H1 (cell line): ENCODE data around the gene NEU2. TPM values are rescaled to one million over a fixed set of nuclear protein-coding genes. Genes with fewer than 3 reads are reported as not detected.

Source experiments
- CTCF ChIA-PET: fragments of 300-600 bp; sonication (Branson Sonifier 250); formaldehyde crosslinking; loops from one replicate; lab custom pipeline; 2021; ENCODE audit not compliant: partially characterized antibody; lab: Charles Lee
- POLR2A ChIA-PET: fragments of 300-600 bp; sonication (Branson Sonifier 250); formaldehyde crosslinking; loops from one replicate; lab custom pipeline; 2021; ENCODE audit warnings: inconsistent platforms; ENCODE audit not compliant: partially characterized antibody; lab: Charles Lee
- DNase-seq, 2 experiments: peaks; one replicate each; pipeline versions ENCODE4 v3.0.0 to v3.0.0-alpha.2; 2010 to 2022; ENCODE audit warnings: low spot score in 2 of 2, low read depth in 1 of 2, mixed read lengths in 1 of 2
- FAIRE-seq: peaks from 2 replicates; lab custom pipeline; 2011; peaks lifted over from hg19 to GRCh38; lab: Jason Lieb, UNC
- H2AFZ ChIP-seq: 2 replicates; pipeline ENCODE4 v1.8.1; 2012; ENCODE audit warnings: low read length, inconsistent platforms
- H2AK5ac ChIP-seq: 2 replicates; pipeline ENCODE4 v1.6.1; 2013; ENCODE audit warnings: low read depth, low read length
- H2BK120ac ChIP-seq: replicated peaks from 2 replicates; pipeline ENCODE3; 2013; ENCODE audit warnings: low read depth, low read length, inconsistent platforms
- H2BK12ac ChIP-seq: 2 replicates; pipeline ENCODE4 v1.6.1; 2013; ENCODE audit warnings: low read depth, low read length
- H2BK15ac ChIP-seq: 2 replicates; pipeline ENCODE4 v1.6.1; 2013; ENCODE audit warnings: low read length
- H2BK20ac ChIP-seq: 2 replicates; pipeline ENCODE4 v1.6.1; 2013; ENCODE audit warnings: low read length
- H2BK5ac ChIP-seq: 2 replicates; pipeline ENCODE4 v1.6.1; 2013; ENCODE audit warnings: low read depth, low read length
- H3K14ac ChIP-seq: 2 replicates; pipeline ENCODE4 v1.6.1; 2013; ENCODE audit warnings: inconsistent platforms; ENCODE audit not compliant: insufficient read length
- H3K18ac ChIP-seq: 2 replicates; pipeline ENCODE4 v1.6.1; 2013; ENCODE audit warnings: low read length; ENCODE audit errors: extremely low read depth
- H3K23ac ChIP-seq: 2 replicates; pipeline ENCODE4 v1.6.1; 2013; ENCODE audit warnings: inconsistent platforms; ENCODE audit not compliant: insufficient read length
- H3K23me2 ChIP-seq: 2 replicates; pipeline ENCODE4 v1.6.1; 2013; ENCODE audit warnings: low read depth, low read length
- H3K27ac ChIP-seq: 2 replicates; pipeline ENCODE4 v1.6.1; 2011; ENCODE audit warnings: low read depth, low read length, inconsistent platforms
- H3K27me3 ChIP-seq, 4 experiments: replicated peaks in 1 of 4; 1 replicate in 1 of 4; 2 replicates in 3 of 4; pipeline versions ENCODE4 v1.6.1 to v1.8.1; 2011 to 2013; ENCODE audit warnings: low read length in 3 of 4, mild to moderate bottlenecking in 3 of 4, inconsistent platforms in 2 of 4, mixed read lengths in 2 of 4, moderate library complexity in 1 of 4; ENCODE audit not compliant: control insufficient read depth in 3 of 4, insufficient read depth in 3 of 4; ENCODE audit errors: extremely low read depth in 1 of 4
- H3K36me3 ChIP-seq, 4 experiments: 2 replicates each; pipeline versions ENCODE4 v1.6.1 to v1.8.1; 2011 to 2013; ENCODE audit warnings: mild to moderate bottlenecking in 4 of 4, low read length in 3 of 4, moderate library complexity in 2 of 4, control low read depth in 1 of 4, inconsistent platforms in 1 of 4; ENCODE audit not compliant: insufficient read depth in 4 of 4, control insufficient read depth in 2 of 4
- H3K4ac ChIP-seq: replicated peaks from 2 replicates; pipeline ENCODE3; 2013; ENCODE audit warnings: low read length, low read depth, mixed read lengths, inconsistent platforms; ENCODE audit not compliant: insufficient read length
- H3K4me1 ChIP-seq, 4 experiments: replicated peaks in 1 of 4; 1 replicate in 1 of 4; 2 replicates in 3 of 4; pipeline versions ENCODE4 v1.6.1 to v1.8.1; 2011 to 2013; ENCODE audit warnings: low read length in 3 of 4, inconsistent platforms in 2 of 4, mixed read lengths in 1 of 4; ENCODE audit not compliant: insufficient read depth in 4 of 4, control insufficient read depth in 3 of 4
- H3K4me2 ChIP-seq, 2 experiments: 2 replicates each; pipeline versions ENCODE4 v1.6.1 to v1.8.1; 2011 to 2013; ENCODE audit warnings: low read depth in 2 of 2, low read length in 2 of 2, control low read depth in 1 of 2, inconsistent platforms in 1 of 2, mild to moderate bottlenecking in 1 of 2; ENCODE audit not compliant: insufficient read depth in 1 of 2
- H3K4me3 ChIP-seq, 4 experiments: fragments of 200-600, 300-600 bp in 1 of 4; sonication (generic), shearing (Covaris generic), sonication (Bioruptor Twin) in 1 of 4; 2 replicates each; pipeline versions ENCODE4 v1.5.1 to v1.8.1; 2011 to 2016; ENCODE audit warnings: low read length in 4 of 4, low read depth in 3 of 4, control low read depth in 2 of 4, inconsistent platforms in 2 of 4, mild to moderate bottlenecking in 2 of 4, mixed read lengths in 1 of 4, moderate library complexity in 1 of 4; ENCODE audit not compliant: insufficient read depth in 2 of 4; ENCODE audit errors: extremely low read depth in 1 of 4
- H3K56ac ChIP-seq: replicated peaks from 2 replicates; pipeline ENCODE3; 2013; ENCODE audit warnings: low read depth, mild to moderate bottlenecking, mixed read lengths, low read length, inconsistent platforms; ENCODE audit not compliant: insufficient read length
- H3K79me1 ChIP-seq: 2 replicates; pipeline ENCODE4 v1.6.1; 2013; ENCODE audit warnings: low read depth, low read length, control low read depth
- H3K79me2 ChIP-seq, 2 experiments: 2 replicates each; pipeline versions ENCODE4 v1.6.1 to v1.8.1; 2012 to 2013; ENCODE audit warnings: low read length in 2 of 2, mild to moderate bottlenecking in 2 of 2, inconsistent platforms in 1 of 2; ENCODE audit not compliant: insufficient read depth in 2 of 2, control insufficient read depth in 1 of 2
- H3K9ac ChIP-seq, 4 experiments: replicated peaks in 1 of 4; 1 replicate in 1 of 4; 2 replicates in 3 of 4; pipeline versions ENCODE4 v1.6.1 to v1.8.1; 2011 to 2013; ENCODE audit warnings: low read depth in 3 of 4, low read length in 3 of 4, control low read depth in 2 of 4, mild to moderate bottlenecking in 2 of 4, moderate library complexity in 2 of 4, inconsistent platforms in 1 of 4; ENCODE audit errors: extremely low read depth in 1 of 4
- H3K9me3 ChIP-seq, 2 experiments: 2 replicates each; pipeline versions ENCODE4 v1.6.1 to v1.8.1; 2012 to 2013; ENCODE audit warnings: mild to moderate bottlenecking in 2 of 2, moderate library complexity in 2 of 2, control low read depth in 1 of 2, inconsistent platforms in 1 of 2, low read depth in 1 of 2, low read length in 1 of 2, mixed read lengths in 1 of 2; ENCODE audit not compliant: insufficient read depth in 2 of 2
- H4K20me1 ChIP-seq, 2 experiments: replicated peaks in 1 of 2; 2 replicates each; pipeline versions ENCODE3 to v1.8.1; 2011 to 2013; ENCODE audit warnings: inconsistent platforms in 2 of 2, low read length in 2 of 2, mild to moderate bottlenecking in 1 of 2; ENCODE audit not compliant: insufficient read depth in 2 of 2, control insufficient read depth in 1 of 2
- H4K5ac ChIP-seq: 2 replicates; pipeline ENCODE4 v1.6.1; 2013; ENCODE audit warnings: low read length, low read depth, mixed read lengths, inconsistent platforms; ENCODE audit not compliant: insufficient read length
- H4K8ac ChIP-seq: 2 replicates; pipeline ENCODE4 v1.8.0; 2013; ENCODE audit warnings: mild to moderate bottlenecking, moderate library complexity, low read length, inconsistent platforms; ENCODE audit not compliant: insufficient read depth; ENCODE audit errors: extremely low read depth
- H4K91ac ChIP-seq: replicated peaks from 2 replicates; pipeline ENCODE3; 2013; ENCODE audit warnings: low read length, mixed read lengths, inconsistent platforms; ENCODE audit not compliant: insufficient read length
- ATF2 ChIP-seq: IDR thresholded peaks from 2 replicates; pipeline ENCODE4 v1.6.1; 2012; ENCODE audit warnings: low read length, inconsistent platforms
- BACH1 ChIP-seq: IDR thresholded peaks from 2 replicates; pipeline ENCODE4 v1.6.1; 2012; ENCODE audit warnings: low read length, improper control_type of control experiment
- BRCA1 ChIP-seq: IDR thresholded peaks from 2 replicates; pipeline ENCODE4 v1.6.1; 2012; ENCODE audit warnings: low read depth, low read length, improper control_type of control experiment
- CEBPB ChIP-seq: IDR thresholded peaks from 2 replicates; pipeline ENCODE4 v1.6.1; 2012; ENCODE audit warnings: low read depth, low read length
- CTBP2 ChIP-seq: IDR thresholded peaks from 2 replicates; pipeline ENCODE4 v1.7.0; 2011; ENCODE audit warnings: borderline replicate concordance, mild to moderate bottlenecking, moderate library complexity, mixed read lengths, low read length; ENCODE audit not compliant: insufficient read depth, insufficient read length
- EZH2 ChIP-seq: fragments of 200-600 bp; sonication (generic); IDR thresholded peaks from 2 replicates; pipeline ENCODE4 v1.7.1; 2012; ENCODE audit warnings: low read depth, mild to moderate bottlenecking, moderate library complexity, low read length, inconsistent platforms; ENCODE audit not compliant: severe bottlenecking
- GTF2F1 ChIP-seq: IDR thresholded peaks from 2 replicates; pipeline ENCODE4 v1.6.1; 2012; ENCODE audit warnings: low read depth, low read length, improper control_type of control experiment, borderline replicate concordance
- RXRA ChIP-seq: IDR thresholded peaks from 2 replicates; pipeline ENCODE4 v1.6.1; 2011; ENCODE audit warnings: low read depth, mild to moderate bottlenecking, low read length, moderate library complexity; ENCODE audit not compliant: insufficient read depth
- ZNF274 ChIP-seq: IDR thresholded peaks from 2 replicates; pipeline ENCODE4 v1.7.0; 2012; ENCODE audit warnings: low read length, borderline replicate concordance; ENCODE audit errors: extremely low read depth
- WGBS, 2 experiments: shearing (Covaris generic) in 1 of 2; methylation state at CpG; one replicate each; pipeline versions ENCODE4 v1.1.6 to v1.1.7; 2013 to 2015; ENCODE audit warnings: low lambda C conversion rate in 2 of 2, mixed read lengths in 2 of 2, inconsistent platforms in 1 of 2, low coverage in 1 of 2, missing lambda C conversion rate in 1 of 2; ENCODE audit not compliant: insufficient replicate concordance in 2 of 2, insufficient coverage in 1 of 2, insufficient read length in 1 of 2; ENCODE audit errors: extremely low coverage in 1 of 2, missing lambda C conversion rate in 1 of 2; 5-methylcytosine and 5-hydroxymethylcytosine counted together
- polyA plus RNA-seq, 7 experiments: library from polyadenylated mRNA; depleted of rRNA in 3 of 7; stranded (reverse) in 5 of 7; unstranded in 2 of 7; fragments of >200 nt in 5 of 7; fragments of 200-250 nt in 2 of 7; gene quantifications; 1 replicate in 5 of 7; 2 replicates in 1 of 7; 4 replicates in 1 of 7; pipeline versions ENCODE4 v1.2.1 to v1.2.3, GENCODE V29; 2011 to 2013; ENCODE audit warnings: missing spikeins in 2 of 7, mixed read lengths in 2 of 7
- total RNA-seq: library from RNA; stranded (reverse); fragmentation: NEBNext Ultra II Directional; extraction: Animal tissue kit (Norgen Biotek cat#: 25700); gene quantifications from 2 replicates; pipeline ENCODE4 v1.2.1, GENCODE V29; 2021

NEU2 gene
- total and polyA plus RNA-seq, 2 of the 8 experiments (the other 6 are each of a cell fraction or from before 2014, with no cell fraction given): 0.12 TPM; not detected in 1

- no peaks in the 10 kb centered on the region for H3K79me2 ChIP-seq
- no peak overlapping the region for H2AFZ ChIP-seq
- DNase-seq (no peak), FAIRE-seq (no peak)
- no peak overlapping the region for H3K14ac ChIP-seq
- H3K4me2 ChIP-seq: no peak overlapping the region
- POLR2A ChIA-PET: no interaction called here
- WGBS, 2 experiments: 89% methylated on average over 2 of the region's 2 CpGs; no CpG with 5 or more reads in 1 of the 2 experiments
- H3K23ac ChIP-seq: no peak overlapping the region
- no peak overlapping the region for H2AK5ac ChIP-seq
- H3K23me2 ChIP-seq: peaks cover 8% of the 10 kb centered on the region
- H3K27me3 ChIP-seq: no peaks in the 10 kb centered on the region
- no peaks in the 10 kb centered on the region for H3K36me3 ChIP-seq
- H4K91ac ChIP-seq: no peak overlapping the region
- H4K5ac ChIP-seq: no peak overlapping the region
- H3K27ac ChIP-seq: no peak overlapping the region
- no peak overlapping the region for H3K9ac ChIP-seq
- H3K79me1 ChIP-seq: peaks cover 2% of the 10 kb centered on the region; the same call in 1 of the 2 replicates
- peaks cover 0 to 8% of the 10 kb centered on the region in 2 experiments; a peak in 2 of 4 replicates for H3K9me3 ChIP-seq
- no peak overlapping the region for H3K4me3 ChIP-seq
- TF ChIP-seq CEBPB (no peak), BRCA1 (no peak), CTBP2 (no peak), ATF2 (no peak), BACH1 (no peak), ZNF274 (no peak), RXRA (no peak), GTF2F1 (no peak), EZH2 (no peak)
- TF ChIP-seq, all 59 proteins: peak for 0
- no peak overlapping the region for H2BK120ac ChIP-seq
- no peak overlapping the region for H2BK12ac ChIP-seq
- CTCF ChIA-PET: interaction anchor here (0.9 to 2.2 kb wide), 4 partner anchors 8 to 150 kb away, joined by 3 to 8 read pairs (median 6); no protein-coding TSS in a partner anchor
- no peak overlapping the region for H3K4ac ChIP-seq
- peaks cover 0 to 5% (median 0%) of the 10 kb centered on the region in 4 experiments; a peak in 1 of 7 replicates for H3K4me1 ChIP-seq
- no peak overlapping the region for H4K8ac ChIP-seq
- no peak overlapping the region for H2BK5ac ChIP-seq
- H3K18ac ChIP-seq: no peak overlapping the region
- no peak overlapping the region for H3K56ac ChIP-seq
- H4K20me1 ChIP-seq: peaks cover 0 to 4% of the 10 kb centered on the region in 2 experiments
- no peak overlapping the region for H2BK15ac ChIP-seq
- H2BK20ac ChIP-seq: no peak overlapping the region
These were observed 4.6 kb downstream of the NEU2 start for GRCh38 chr2:233037078-233037477.
